PFSK-1 (cell line): ENCODE data around the gene STARD7.

ENCODE experiments used
- FOXP2 ChIP-seq: optimal IDR thresholded peaks from 2 replicates; pipeline ENCODE3; 2011; ENCODE audit warnings: borderline replicate concordance, control low read depth, inconsistent platforms; ENCODE audit not compliant: insufficient read depth; ENCODE audit errors: extremely low read length, extremely low read depth
- POLR2AphosphoS5 ChIP-seq: IDR thresholded peaks from 2 replicates; pipeline ENCODE4 v1.6.1; 2012; ENCODE audit warnings: low read depth, mild to moderate bottlenecking, control low read depth, low read length, moderate library complexity
- SIN3A ChIP-seq: IDR thresholded peaks from 2 replicates; pipeline ENCODE4 v1.6.1; 2012; ENCODE audit warnings: mild to moderate bottlenecking, low read length, moderate library complexity, borderline replicate concordance; ENCODE audit not compliant: insufficient read depth
- TAF1 ChIP-seq: IDR thresholded peaks from 2 replicates; pipeline ENCODE4 v1.6.1; 2012; ENCODE audit warnings: low read length, control low read depth, borderline replicate concordance; ENCODE audit not compliant: insufficient read depth
- TF ChIP-seq, protein P1 (sequence below), 2 experiments: IDR thresholded peaks; 2 replicates each; pipeline versions ENCODE4 v1.6.1 to v1.8.0; 2011 to 2012; ENCODE audit warnings: low read depth in 2 of 2, low read length in 2 of 2, control low read depth in 1 of 2, inconsistent platforms in 1 of 2, mild to moderate bottlenecking in 1 of 2, moderate library complexity in 1 of 2; ENCODE audit not compliant: insufficient read depth in 1 of 2

STARD7 gene

DNA sequence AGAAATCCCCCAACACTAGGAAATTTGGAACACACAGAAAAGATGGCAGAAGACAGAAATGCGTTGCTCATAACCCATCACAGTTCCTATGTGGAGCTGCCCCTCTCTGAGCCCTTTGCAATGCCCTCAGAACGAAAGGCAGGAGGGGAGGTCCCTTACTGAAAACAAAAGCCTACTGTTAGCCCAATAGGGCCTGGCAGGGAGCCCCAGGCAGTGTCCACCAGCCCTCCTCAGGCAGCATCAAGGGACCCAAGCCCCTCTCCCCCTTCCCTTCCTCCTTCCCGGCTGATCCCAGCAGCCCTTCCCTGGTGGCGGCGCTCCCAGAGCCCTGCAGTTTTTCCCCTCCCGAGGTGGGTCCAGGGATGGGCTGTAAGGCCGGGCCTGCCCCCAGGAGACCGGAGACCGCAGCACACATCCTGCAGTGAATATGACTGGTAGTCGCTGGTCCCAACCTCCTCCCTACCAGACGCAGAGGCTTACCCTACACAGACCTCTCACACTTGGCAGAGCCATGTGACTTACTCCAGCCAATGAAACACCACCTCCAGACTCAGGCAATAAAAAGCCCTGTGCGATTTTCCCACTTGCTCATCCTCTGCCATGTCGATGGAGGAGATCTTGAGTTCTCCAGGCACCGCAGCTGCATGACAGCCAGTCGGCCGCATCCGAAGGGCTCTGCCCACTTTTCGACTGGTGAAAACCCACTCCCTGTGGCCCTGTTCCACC, 44.0 kb downstream of the STARD7 start:
- TF ChIP-seq FOXP2, result no peak
- TF ChIP-seq TAF1, result no peak
- TF ChIP-seq SIN3A, result no peak
- TF ChIP-seq, protein P1, sequence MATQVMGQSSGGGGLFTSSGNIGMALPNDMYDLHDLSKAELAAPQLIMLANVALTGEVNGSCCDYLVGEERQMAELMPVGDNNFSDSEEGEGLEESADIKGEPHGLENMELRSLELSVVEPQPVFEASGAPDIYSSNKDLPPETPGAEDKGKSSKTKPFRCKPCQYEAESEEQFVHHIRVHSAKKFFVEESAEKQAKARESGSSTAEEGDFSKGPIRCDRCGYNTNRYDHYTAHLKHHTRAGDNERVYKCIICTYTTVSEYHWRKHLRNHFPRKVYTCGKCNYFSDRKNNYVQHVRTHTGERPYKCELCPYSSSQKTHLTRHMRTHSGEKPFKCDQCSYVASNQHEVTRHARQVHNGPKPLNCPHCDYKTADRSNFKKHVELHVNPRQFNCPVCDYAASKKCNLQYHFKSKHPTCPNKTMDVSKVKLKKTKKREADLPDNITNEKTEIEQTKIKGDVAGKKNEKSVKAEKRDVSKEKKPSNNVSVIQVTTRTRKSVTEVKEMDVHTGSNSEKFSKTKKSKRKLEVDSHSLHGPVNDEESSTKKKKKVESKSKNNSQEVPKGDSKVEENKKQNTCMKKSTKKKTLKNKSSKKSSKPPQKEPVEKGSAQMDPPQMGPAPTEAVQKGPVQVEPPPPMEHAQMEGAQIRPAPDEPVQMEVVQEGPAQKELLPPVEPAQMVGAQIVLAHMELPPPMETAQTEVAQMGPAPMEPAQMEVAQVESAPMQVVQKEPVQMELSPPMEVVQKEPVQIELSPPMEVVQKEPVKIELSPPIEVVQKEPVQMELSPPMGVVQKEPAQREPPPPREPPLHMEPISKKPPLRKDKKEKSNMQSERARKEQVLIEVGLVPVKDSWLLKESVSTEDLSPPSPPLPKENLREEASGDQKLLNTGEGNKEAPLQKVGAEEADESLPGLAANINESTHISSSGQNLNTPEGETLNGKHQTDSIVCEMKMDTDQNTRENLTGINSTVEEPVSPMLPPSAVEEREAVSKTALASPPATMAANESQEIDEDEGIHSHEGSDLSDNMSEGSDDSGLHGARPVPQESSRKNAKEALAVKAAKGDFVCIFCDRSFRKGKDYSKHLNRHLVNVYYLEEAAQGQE (IDR thresholded peaks at IDR 0.05; ENCODE audit: insufficient read depth in 1 of 2, low read depth in 2 of 2, low read length in 2 of 2), result no peak
- no peak for TF ChIP-seq POLR2AphosphoS5

DNA sequence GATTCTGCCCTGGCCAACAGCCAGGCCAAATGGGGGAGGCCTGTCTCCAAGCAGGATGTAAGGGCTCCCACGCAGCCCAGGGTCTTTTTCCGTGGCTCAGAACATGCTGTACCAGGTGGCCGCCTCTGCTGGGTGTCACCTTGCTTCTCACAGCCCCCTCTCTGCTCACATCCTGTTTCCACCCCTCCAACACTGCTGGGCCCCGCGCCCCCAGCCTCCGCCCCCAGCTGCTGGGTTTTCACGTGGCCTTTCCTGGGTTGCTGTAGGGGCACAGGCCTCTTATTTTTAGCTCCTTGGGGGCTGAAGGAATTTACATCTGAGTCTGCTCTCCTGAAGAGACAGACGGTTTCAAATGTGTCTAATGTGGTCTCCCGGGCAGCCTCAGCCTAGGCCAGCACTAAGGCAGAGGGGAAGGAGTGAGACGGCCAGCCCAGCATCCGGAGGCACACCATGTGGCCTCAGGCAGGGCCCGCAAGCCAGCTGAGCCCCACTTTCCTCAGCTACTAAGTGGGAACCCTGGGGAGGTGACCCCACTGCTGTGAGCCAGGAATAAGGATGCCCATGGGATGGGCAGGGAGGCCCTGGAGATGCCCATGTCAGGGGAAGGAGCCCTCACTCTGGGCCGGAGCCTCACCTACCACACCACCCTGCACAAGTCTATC, 44.7 kb downstream of the STARD7 start:
- no peak for TF ChIP-seq POLR2AphosphoS5
- no peak for TF ChIP-seq FOXP2
- no peak for TF ChIP-seq TAF1
- TF ChIP-seq SIN3A, result no peak
- TF ChIP-seq, protein P1 (IDR thresholded peaks at IDR 0.05; ENCODE audit: insufficient read depth in 1 of 2, low read depth in 2 of 2, low read length in 2 of 2), result no peak

DNA sequence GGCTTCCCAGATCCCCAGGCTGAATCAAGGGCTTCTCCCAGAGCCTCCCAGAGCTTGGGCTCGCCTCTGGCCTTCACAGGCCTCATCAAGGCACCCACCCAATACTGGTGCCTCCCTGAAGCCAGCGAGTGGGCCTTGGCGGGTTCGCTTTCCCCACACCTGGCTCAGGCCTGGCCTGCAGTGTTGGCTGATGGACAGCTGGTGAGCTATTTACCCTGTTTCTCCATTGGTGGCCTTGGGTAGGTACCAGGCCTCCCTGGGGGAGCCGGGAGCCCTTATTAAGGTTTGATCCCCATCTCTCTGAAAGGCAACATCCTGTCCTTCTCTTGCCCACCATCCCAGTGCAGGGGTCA, 45.2 kb downstream of the STARD7 start:
- TF ChIP-seq TAF1, result no peak
- TF ChIP-seq, protein P1 (IDR thresholded peaks at IDR 0.05; ENCODE audit: insufficient read depth in 1 of 2, low read depth in 2 of 2, low read length in 2 of 2), result no peak
- no peak for TF ChIP-seq SIN3A
- TF ChIP-seq FOXP2, result no peak
- TF ChIP-seq POLR2AphosphoS5, result no peak

DNA sequence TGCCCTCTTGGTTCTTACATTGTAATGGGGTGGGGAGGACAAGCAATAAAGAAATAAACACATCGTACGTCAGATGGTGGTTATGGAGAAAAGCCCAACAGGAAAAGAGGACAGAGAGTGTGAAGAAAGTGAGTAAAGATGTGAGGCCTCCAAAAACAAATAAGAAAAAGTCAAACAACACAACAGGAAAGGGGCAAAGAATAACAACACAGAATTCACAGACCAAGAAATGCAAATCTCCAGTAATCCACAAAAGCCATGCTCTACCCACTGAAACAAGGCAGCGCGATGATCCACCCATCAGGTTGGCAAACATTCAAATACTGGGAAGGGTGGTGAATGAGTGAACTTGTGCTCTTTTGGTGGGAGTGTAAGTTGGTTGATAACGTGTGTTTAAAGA, 46.7 kb downstream of the STARD7 start:
- no peak for TF ChIP-seq FOXP2
- TF ChIP-seq, protein P1 (IDR thresholded peaks at IDR 0.05; ENCODE audit: insufficient read depth in 1 of 2, low read depth in 2 of 2, low read length in 2 of 2), result no peak
- TF ChIP-seq SIN3A, result no peak
- no peak for TF ChIP-seq TAF1
- no peak for TF ChIP-seq POLR2AphosphoS5
